HEK293 (cell line): ENCODE data around the gene CHST3.

Experiments
- CTCF ChIA-PET: fragments of 350-600 bp; formaldehyde crosslinking; extraction: SDS; loops from one replicate; lab custom pipeline; 2021; ENCODE audit warnings: antibody characterized with exemption; lab: Yijun Ruan, JAX
- POLR2A ChIA-PET: fragments of 300-600 bp; formaldehyde crosslinking; extraction: SDS; loops from one replicate; lab custom pipeline; 2020; ENCODE audit warnings: antibody characterized with exemption, inconsistent platforms; lab: Yijun Ruan, JAX
- H3K27ac ChIP-seq: fragments of 200-500 bp; sonication (Bioruptor generic); 2 replicates; pipeline ENCODE4 v1.5.1; 2014; ENCODE audit warnings: low read depth, low read length, control low read depth, inconsistent platforms; ENCODE audit errors: extremely low read depth
- H3K36me3 ChIP-seq, 2 experiments: fragments of 200-500 bp in 1 of 2; sonication (Bioruptor generic) in 1 of 2; 1 replicate in 1 of 2; 2 replicates in 1 of 2; pipeline ENCODE4 v1.5.1; 2014 to 2017; ENCODE audit warnings: inconsistent platforms in 2 of 2, low read length in 2 of 2; ENCODE audit not compliant: control insufficient read depth in 2 of 2, insufficient read depth in 1 of 2
- H3K4me1 ChIP-seq: fragments of 200-500 bp; sonication (Bioruptor generic); 2 replicates; pipeline ENCODE4 v1.5.1; 2014; ENCODE audit warnings: mild to moderate bottlenecking, low read length, inconsistent platforms; ENCODE audit not compliant: control insufficient read depth, insufficient read depth
- H3K4me3 ChIP-seq: 2 replicates; pipeline ENCODE4 v1.5.1; 2011; ENCODE audit warnings: low read depth, mild to moderate bottlenecking, control low read depth, low read length, moderate library complexity
- H3K9me3 ChIP-seq: fragments of 200-500 bp; sonication (Bioruptor generic); 2 replicates; pipeline ENCODE4 v1.5.1; 2014; ENCODE audit warnings: low read depth, low read length, inconsistent platforms; ENCODE audit not compliant: control insufficient read depth, insufficient read depth
- BCL11B ChIP-seq: fragments of 450-650 bp; formaldehyde crosslinking; IDR thresholded peaks from 2 replicates; pipeline ENCODE4 v1.5.1; 2016; ENCODE audit warnings: low read depth, missing biosample characterization, missing genetic modification characterization
- KLF16 ChIP-seq: fragments of 450-650 bp; formaldehyde crosslinking; IDR thresholded peaks from 2 replicates; pipeline ENCODE4 v1.5.1; 2017; ENCODE audit warnings: missing biosample characterization, missing genetic modification characterization
- MEIS1 ChIP-seq: sonication (generic); formaldehyde crosslinking; IDR thresholded peaks from 2 replicates; pipeline ENCODE4 v1.8.1; 2022; ENCODE audit warnings: missing genetic modification reagents, mild to moderate bottlenecking, borderline replicate concordance
- SCRT1 ChIP-seq: fragments of 450-650 bp; formaldehyde crosslinking; IDR thresholded peaks from 2 replicates; pipeline ENCODE4 v1.5.1; 2016; ENCODE audit warnings: missing biosample characterization, missing genetic modification characterization, borderline replicate concordance
- TCF7L2 ChIP-seq: IDR thresholded peaks from 2 replicates; pipeline ENCODE4 v1.6.1; 2011; ENCODE audit warnings: low read depth, mild to moderate bottlenecking, inconsistent platforms, low read length, moderate library complexity, borderline replicate concordance
- ZBTB7A ChIP-seq: fragments of 450-650 bp; formaldehyde crosslinking; IDR thresholded peaks from 2 replicates; pipeline ENCODE4 v1.5.1; 2016; ENCODE audit warnings: low read depth, missing biosample characterization, missing genetic modification characterization
- ZNF114 ChIP-seq: fragments of 450-650 bp; formaldehyde crosslinking; IDR thresholded peaks from 2 replicates; pipeline ENCODE4 v1.5.0; 2017; ENCODE audit warnings: missing biosample characterization, missing genetic modification characterization
- ZNF140 ChIP-seq: fragments of 450-650 bp; formaldehyde crosslinking; IDR thresholded peaks from 2 replicates; pipeline ENCODE4 v1.5.1; 2016; ENCODE audit warnings: missing biosample characterization, missing genetic modification characterization
- ZNF146 ChIP-seq: fragments of 450-650 bp; formaldehyde crosslinking; IDR thresholded peaks from 2 replicates; pipeline ENCODE4 v1.5.1; 2016; ENCODE audit warnings: missing biosample characterization, missing genetic modification characterization
- ZNF169 ChIP-seq: fragments of 450-650 bp; formaldehyde crosslinking; IDR thresholded peaks from 2 replicates; pipeline ENCODE4 v1.5.1; 2016; ENCODE audit warnings: missing biosample characterization, missing genetic modification characterization
- ZNF248 ChIP-seq: fragments of 450-650 bp; formaldehyde crosslinking; IDR thresholded peaks from 2 replicates; pipeline ENCODE4 v1.5.1; 2017; ENCODE audit warnings: missing biosample characterization, missing genetic modification characterization
- ZNF354C ChIP-seq: fragments of 450-650 bp; formaldehyde crosslinking; IDR thresholded peaks from 2 replicates; pipeline ENCODE4 v1.5.1; 2016; ENCODE audit warnings: missing biosample characterization, missing genetic modification characterization, low read depth, borderline replicate concordance
- ZNF423 ChIP-seq: fragments of 450-650 bp; formaldehyde crosslinking; IDR thresholded peaks from 2 replicates; pipeline ENCODE4 v1.5.1; 2016; ENCODE audit warnings: missing biosample characterization, missing genetic modification characterization
- ZNF48 ChIP-seq: fragments of 450-650 bp; formaldehyde crosslinking; IDR thresholded peaks from 2 replicates; pipeline ENCODE4 v1.5.1; 2016; ENCODE audit warnings: missing biosample characterization, missing genetic modification characterization
- ZNF629 ChIP-seq: fragments of 450-650 bp; formaldehyde crosslinking; IDR thresholded peaks from 2 replicates; pipeline ENCODE4 v1.5.1; 2017; ENCODE audit warnings: missing biosample characterization, missing genetic modification characterization
- ZNF654 ChIP-seq: fragments of 450-650 bp; formaldehyde crosslinking; IDR thresholded peaks from 2 replicates; pipeline ENCODE4 v1.5.1; 2016; ENCODE audit warnings: low read depth, missing biosample characterization, missing genetic modification characterization
- ZNF670 ChIP-seq: fragments of 450-650 bp; formaldehyde crosslinking; IDR thresholded peaks from 2 replicates; pipeline ENCODE4 v1.5.1; 2016; ENCODE audit warnings: missing biosample characterization, missing genetic modification characterization, low read depth
- ZNF701 ChIP-seq: fragments of 450-650 bp; formaldehyde crosslinking; IDR thresholded peaks from 2 replicates; pipeline ENCODE4 v1.5.1; 2016; ENCODE audit warnings: missing biosample characterization, missing genetic modification characterization
- ZNF785 ChIP-seq: fragments of 450-650 bp; formaldehyde crosslinking; IDR thresholded peaks from 2 replicates; pipeline ENCODE4 v1.5.1; 2016; ENCODE audit warnings: missing biosample characterization, missing genetic modification characterization
- ZNF837 ChIP-seq: fragments of 450-650 bp; formaldehyde crosslinking; IDR thresholded peaks from 2 replicates; pipeline ENCODE4 v1.5.1; 2016; ENCODE audit warnings: missing biosample characterization, missing genetic modification characterization
- ZSCAN23 ChIP-seq: fragments of 450-650 bp; formaldehyde crosslinking; IDR thresholded peaks from 2 replicates; pipeline ENCODE4 v1.5.1; 2016; ENCODE audit warnings: missing biosample characterization, missing genetic modification characterization
- ZXDB ChIP-seq: fragments of 450-650 bp; formaldehyde crosslinking; IDR thresholded peaks from 2 replicates; pipeline ENCODE4 v1.5.1; 2016; ENCODE audit warnings: missing biosample characterization, missing genetic modification characterization
- TF ChIP-seq, protein P1 (sequence below): fragments of 450-650 bp; formaldehyde crosslinking; IDR thresholded peaks from 2 replicates; pipeline ENCODE4 v1.5.1; 2017; ENCODE audit warnings: missing biosample characterization, missing genetic modification characterization

CHST3 gene

DNA sequence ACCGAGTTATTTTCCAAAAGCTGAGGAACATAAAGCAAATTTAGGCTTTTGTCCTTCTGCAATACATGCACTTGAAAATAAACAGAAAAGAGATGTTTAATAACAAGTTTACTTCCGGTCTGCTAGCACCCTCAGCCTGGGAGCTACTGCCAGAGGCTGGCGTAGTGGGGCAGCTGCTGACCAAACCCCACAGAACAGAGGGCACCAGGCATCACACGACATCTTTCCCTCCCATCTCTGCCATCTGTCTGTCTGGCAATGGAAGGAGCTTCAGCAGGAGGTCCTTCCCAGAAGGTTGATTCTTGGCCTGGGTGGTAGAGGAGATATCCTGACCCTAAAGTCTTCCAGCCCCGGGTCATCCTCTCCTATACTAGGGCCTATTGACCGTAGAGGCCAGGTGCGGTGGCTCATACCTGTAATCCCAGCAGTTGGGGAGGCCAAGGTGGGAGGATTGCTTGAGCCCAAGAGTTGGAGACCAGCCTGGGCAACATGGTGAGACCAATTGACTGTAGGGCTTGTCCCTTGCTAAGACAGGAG, 47.8 kb downstream of the CHST3 start:
- Histone ChIP-seq H3K4me3 (no peak overlapping the region), H3K36me3 (peaks cover 0 to 30% of the 10 kb centered on the region in 2 experiments; a peak in 1 of 3 replicates), H3K27ac (no peak overlapping the region), H3K9me3 (no peaks in the 10 kb centered on the region), H3K4me1 (peaks cover 4% of the 10 kb centered on the region; the same call in 1 of the 2 replicates)
- ChIA-PET POLR2A (no interaction called here), CTCF (interaction anchor here (0.6 kb wide), 1 partner anchor 148 kb away, joined by 3 read pairs; no protein-coding TSS in a partner anchor)
- TF ChIP-seq, protein P1, sequence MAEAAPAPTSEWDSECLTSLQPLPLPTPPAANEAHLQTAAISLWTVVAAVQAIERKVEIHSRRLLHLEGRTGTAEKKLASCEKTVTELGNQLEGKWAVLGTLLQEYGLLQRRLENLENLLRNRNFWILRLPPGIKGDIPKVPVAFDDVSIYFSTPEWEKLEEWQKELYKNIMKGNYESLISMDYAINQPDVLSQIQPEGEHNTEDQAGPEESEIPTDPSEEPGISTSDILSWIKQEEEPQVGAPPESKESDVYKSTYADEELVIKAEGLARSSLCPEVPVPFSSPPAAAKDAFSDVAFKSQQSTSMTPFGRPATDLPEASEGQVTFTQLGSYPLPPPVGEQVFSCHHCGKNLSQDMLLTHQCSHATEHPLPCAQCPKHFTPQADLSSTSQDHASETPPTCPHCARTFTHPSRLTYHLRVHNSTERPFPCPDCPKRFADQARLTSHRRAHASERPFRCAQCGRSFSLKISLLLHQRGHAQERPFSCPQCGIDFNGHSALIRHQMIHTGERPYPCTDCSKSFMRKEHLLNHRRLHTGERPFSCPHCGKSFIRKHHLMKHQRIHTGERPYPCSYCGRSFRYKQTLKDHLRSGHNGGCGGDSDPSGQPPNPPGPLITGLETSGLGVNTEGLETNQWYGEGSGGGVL (tag by site-specific recombination), result no peak
- TF ChIP-seq ZNF169 (tag by site-specific recombination) (no peak), ZNF670 (tag by site-specific recombination) (no peak), ZNF837 (no peak), ZNF114 (tag by site-specific recombination) (no peak), ZXDB (tag by site-specific recombination) (no peak), ZSCAN23 (tag by site-specific recombination) (no peak), MEIS1 (CRISPR knock-in tag) (no peak), ZNF654 (tag by site-specific recombination) (no peak), TCF7L2 (no peak), ZNF354C (tag by site-specific recombination) (no peak), ZBTB7A (tag by site-specific recombination) (no peak), ZNF48 (no peak)

DNA sequence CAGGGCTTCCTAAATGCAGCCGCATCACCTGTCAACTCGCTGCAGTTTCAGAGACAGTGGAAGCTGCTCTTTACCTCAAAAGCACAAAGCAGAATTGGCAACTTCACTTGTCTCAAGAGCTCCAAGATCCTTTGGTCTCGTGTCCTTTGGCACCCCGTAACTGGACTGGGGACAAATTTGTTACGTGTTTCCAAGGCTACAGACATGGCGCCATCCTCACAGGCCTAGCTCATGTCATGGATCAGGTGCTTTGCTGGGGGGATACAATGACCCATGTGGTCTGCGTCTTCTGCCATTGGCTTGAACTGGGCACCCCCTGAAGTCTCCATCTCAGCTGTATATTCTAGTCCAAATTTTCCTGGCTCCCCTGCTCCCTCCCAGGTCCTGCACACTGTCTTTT, 48.6 kb downstream of the CHST3 start:
- Histone ChIP-seq H3K4me3 (no peak overlapping the region), H3K9me3 (no peaks in the 10 kb centered on the region), H3K27ac (no peak overlapping the region), H3K36me3 (peaks cover 0 to 22% of the 10 kb centered on the region in 2 experiments; a peak in 1 of 3 replicates), H3K4me1 (peaks cover 8% of the 10 kb centered on the region)
- POLR2A ChIA-PET, result no interaction called here
- CTCF ChIA-PET, result no interaction called here
- no peak for TF ChIP-seq ZNF140 (tag by site-specific recombination)
- TF ChIP-seq KLF16, result no peak
- no peak for TF ChIP-seq BCL11B (tag by site-specific recombination)
- no peak for TF ChIP-seq ZNF146
- TF ChIP-seq MEIS1 (CRISPR knock-in tag), result no peak
- TF ChIP-seq ZNF701 (tag by site-specific recombination), result no peak
- TF ChIP-seq SCRT1 (tag by site-specific recombination), result no peak
- no peak for TF ChIP-seq ZNF248 (tag by site-specific recombination)
- no peak for TF ChIP-seq ZNF423 (tag by site-specific recombination)
- TF ChIP-seq ZNF785, result no peak
- TF ChIP-seq ZNF629, result no peak
- TF ChIP-seq, all 188 proteins: peak for 0
